ENCODE measurements around the gene ORAI2.
"Not testable (repeated sequence)": the region's sequence is repeated elsewhere in the genome, so short reads cannot be mapped to it uniquely, and the experiment has no call there.

Gene ORAI2

DNA sequence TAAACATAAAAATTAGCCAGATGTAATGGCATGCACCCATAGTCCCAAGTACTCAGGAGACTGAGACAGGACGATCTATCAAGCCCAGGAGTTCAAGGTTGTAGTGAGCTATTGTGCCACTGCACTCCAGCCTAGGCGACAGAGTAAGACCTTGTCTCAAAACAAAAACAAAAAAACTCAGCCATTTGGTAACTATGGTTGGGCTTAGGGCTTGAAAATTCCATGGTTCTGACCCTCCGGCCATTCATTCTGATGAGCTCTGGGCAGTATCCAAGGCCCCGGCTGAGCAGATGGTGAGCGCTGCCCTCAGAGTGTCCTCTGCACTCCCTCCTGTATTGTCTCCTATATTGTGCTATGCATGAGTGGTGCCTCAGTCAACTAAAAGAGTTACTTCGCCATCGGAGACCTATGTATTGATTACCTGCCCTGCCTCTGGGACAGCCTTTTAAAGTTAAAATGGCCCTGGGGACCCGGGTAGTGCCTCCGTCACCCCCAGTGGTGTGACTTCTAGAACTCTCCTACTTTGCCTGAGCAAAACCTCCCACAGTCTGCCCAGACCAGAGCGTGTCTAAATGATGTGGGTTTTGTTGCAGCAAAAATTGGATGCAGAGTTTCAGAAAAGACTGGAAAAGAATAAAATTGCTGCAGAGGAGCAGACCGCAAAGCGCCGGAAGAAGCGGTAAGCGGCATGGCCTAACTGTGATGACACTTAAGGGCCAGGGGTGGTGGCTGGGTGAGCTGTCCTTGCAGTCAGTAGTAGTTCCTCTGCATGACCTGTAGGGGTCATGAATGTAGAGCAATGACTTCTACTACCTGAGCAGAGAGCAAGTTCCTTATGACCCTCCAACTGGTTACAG lies 29.1 kb upstream of the ORAI2 start:
- H3F3A ChIP-seq (ENCODE audit: insufficient read depth, low read length): peaks cover 19% of the 10 kb centered on the region
- no peak for TF ChIP-seq EZH2 (IDR thresholded peaks at IDR 0.05; ENCODE audit: borderline replicate concordance, low read length)
- TF ChIP-seq CTCF (IDR thresholded peaks at IDR 0.05; ENCODE audit: low read length): peak; percentile 87
- peaks cover 48% of the 10 kb centered on the region for H3K4me1 ChIP-seq (ENCODE audit: insufficient read depth, low read length, severe bottlenecking)
- H3K27ac ChIP-seq (ENCODE audit: low read depth, low read length, poor library complexity, severe bottlenecking): peak overlapping the region; percentile 84
- H3K4me3 ChIP-seq (ENCODE audit: low read depth, low read length, poor library complexity, severe bottlenecking): no peak overlapping the region
- H2AFZ ChIP-seq (ENCODE audit: low read length): no peak overlapping the region
- H4K20me1 ChIP-seq (ENCODE audit: insufficient read depth, low read length): no peaks in the 10 kb centered on the region
- no peaks in the 10 kb centered on the region for H3K79me2 ChIP-seq (ENCODE audit: insufficient read depth, low read length)
- no peaks in the 10 kb centered on the region for H3K9me2 ChIP-seq (ENCODE audit: low read depth, low read length)
- H3K36me3 ChIP-seq (ENCODE audit: insufficient read depth, low read length): peaks cover 97% of the 10 kb centered on the region
- peak overlapping the region; percentile 35 for H3K4me2 ChIP-seq (ENCODE audit: low read length)
- H3K27me3 ChIP-seq (ENCODE audit: insufficient read depth, low read length): no peaks in the 10 kb centered on the region
- peak overlapping the region; percentile 22; the same call in 1 of the 2 replicates for H3K9ac ChIP-seq (ENCODE audit: low read length)
- peaks cover 2% of the 10 kb centered on the region for H3K9me3 ChIP-seq (ENCODE audit: low read length)

DNA sequence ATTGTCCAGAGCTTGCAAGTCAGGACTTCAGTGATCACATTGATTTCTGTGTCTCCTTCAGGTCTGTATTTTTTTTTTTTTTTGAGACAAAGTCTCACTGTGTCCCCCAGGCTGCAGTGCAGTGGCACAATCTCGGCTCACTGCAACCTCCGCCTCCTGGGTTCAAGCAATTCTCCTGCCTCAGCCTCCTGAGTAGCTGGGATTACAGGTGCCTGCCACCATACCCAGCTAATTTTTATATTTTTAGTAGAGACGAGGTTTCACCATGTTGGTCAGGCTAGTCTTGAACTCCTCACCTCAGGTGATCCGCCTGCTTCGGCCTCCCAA lies 28.6 kb upstream of the ORAI2 start:
- H3K79me2 ChIP-seq (ENCODE audit: insufficient read depth, low read length); H3K9me3 ChIP-seq (ENCODE audit: low read length); H3K9me2 ChIP-seq (ENCODE audit: low read depth, low read length); H4K20me1 ChIP-seq (ENCODE audit: insufficient read depth, low read length); H3K9ac ChIP-seq (ENCODE audit: low read length); H3K27me3 ChIP-seq (ENCODE audit: insufficient read depth, low read length); H3K4me2 ChIP-seq (ENCODE audit: low read length); H2AFZ ChIP-seq (ENCODE audit: low read length); H3K4me3 ChIP-seq (ENCODE audit: low read depth, low read length, poor library complexity, severe bottlenecking): not testable (repeated sequence)
- Histone ChIP-seq H3K27ac (ENCODE audit: low read depth, low read length, poor library complexity, severe bottlenecking) (peak overlapping the region; percentile 84), H3F3A (ENCODE audit: insufficient read depth, low read length) (peaks cover 19% of the 10 kb centered on the region), H3K36me3 (ENCODE audit: insufficient read depth, low read length) (peaks cover 97% of the 10 kb centered on the region), H3K4me1 (ENCODE audit: insufficient read depth, low read length, severe bottlenecking) (peaks cover 48% of the 10 kb centered on the region)

- H3K27me3 ChIP-seq (ENCODE audit: insufficient read depth, low read length): no peaks in the 10 kb centered on the region
- H3K4me3 ChIP-seq (ENCODE audit: low read depth, low read length, poor library complexity, severe bottlenecking): no peak overlapping the region
- H3K4me1 ChIP-seq (ENCODE audit: insufficient read depth, low read length, severe bottlenecking): peaks cover 42% of the 10 kb centered on the region
- H3F3A ChIP-seq (ENCODE audit: insufficient read depth, low read length): peaks cover 10% of the 10 kb centered on the region; the same call in 1 of the 2 replicates
- H3K9ac ChIP-seq (ENCODE audit: low read length): no peak overlapping the region
- peaks cover 10% of the 10 kb centered on the region for H3K9me3 ChIP-seq (ENCODE audit: low read length)
- H2AFZ ChIP-seq (ENCODE audit: low read length): no peak overlapping the region
- H3K27ac ChIP-seq (ENCODE audit: low read depth, low read length, poor library complexity, severe bottlenecking): peak overlapping the region; percentile 69
- no peaks in the 10 kb centered on the region for H3K9me2 ChIP-seq (ENCODE audit: low read depth, low read length)
- H4K20me1 ChIP-seq (ENCODE audit: insufficient read depth, low read length): no peaks in the 10 kb centered on the region
- no peaks in the 10 kb centered on the region for H3K79me2 ChIP-seq (ENCODE audit: insufficient read depth, low read length)
- H3K4me2 ChIP-seq (ENCODE audit: low read length): peak overlapping the region; percentile 23; the same call in 1 of the 2 replicates
- TF ChIP-seq CTCF (IDR thresholded peaks at IDR 0.05; ENCODE audit: low read length) (no peak), EZH2 (IDR thresholded peaks at IDR 0.05; ENCODE audit: borderline replicate concordance, low read length) (no peak)
- H3K36me3 ChIP-seq (ENCODE audit: insufficient read depth, low read length): peaks cover 97% of the 10 kb centered on the region
Measured at GRCh38 chr7:102407910-102408309, 25.5 kb upstream of the ORAI2 start.

DNA sequence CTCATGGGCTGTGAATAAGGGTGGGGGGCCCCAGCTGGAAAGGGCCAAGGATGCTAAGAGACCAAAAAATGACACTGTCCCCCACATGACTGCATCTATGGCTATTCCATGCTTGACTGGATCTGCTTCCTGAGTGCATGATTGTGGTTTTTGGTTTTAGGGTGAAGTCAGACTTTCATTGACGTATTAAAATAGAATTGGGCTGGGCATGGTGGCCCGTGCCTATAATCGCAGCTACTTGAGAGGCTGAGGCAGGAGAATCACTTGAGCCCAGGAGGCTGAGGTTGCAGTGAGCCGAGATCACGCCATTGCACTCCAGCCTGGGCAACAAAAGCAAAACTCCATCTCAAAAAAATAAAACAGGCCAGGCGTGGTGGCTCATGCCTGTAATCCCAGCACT lies 24.8 kb upstream of the ORAI2 start:
- H3K36me3 ChIP-seq (ENCODE audit: insufficient read depth, low read length): peaks cover 97% of the 10 kb centered on the region
- H4K20me1 ChIP-seq (ENCODE audit: insufficient read depth, low read length); H3K79me2 ChIP-seq (ENCODE audit: insufficient read depth, low read length); H3F3A ChIP-seq (ENCODE audit: insufficient read depth, low read length); H3K9ac ChIP-seq (ENCODE audit: low read length); H2AFZ ChIP-seq (ENCODE audit: low read length); H3K9me2 ChIP-seq (ENCODE audit: low read depth, low read length); H3K9me3 ChIP-seq (ENCODE audit: low read length); H3K27me3 ChIP-seq (ENCODE audit: insufficient read depth, low read length); H3K4me3 ChIP-seq (ENCODE audit: low read depth, low read length, poor library complexity, severe bottlenecking): not testable (repeated sequence)
- peak overlapping the region; percentile 69 for H3K27ac ChIP-seq (ENCODE audit: low read depth, low read length, poor library complexity, severe bottlenecking)
- H3K4me1 ChIP-seq (ENCODE audit: insufficient read depth, low read length, severe bottlenecking): peaks cover 38% of the 10 kb centered on the region
- H3K4me2 ChIP-seq (ENCODE audit: low read length): peak overlapping the region; percentile 23; the same call in 1 of the 2 replicates

Measured in OCI-LY1 (cell line).